Peyer's patch (tissue), 4 donors: Measurements from ENCODE around the gene TGFB2. TPM values are rescaled to one million over a fixed set of nuclear protein-coding genes. Genes with fewer than 3 reads are reported as not detected.

ENCODE experiments used
- DNase-seq, 3 donors: peaks; one replicate each; pipeline ENCODE4 v3.0.0-alpha.2; 2017 to 2019
- H3K27ac ChIP-seq, 4 donors: fragments of 200-600 bp; sonication (generic); one replicate each; pipeline ENCODE4 v1.5.1; 2016 to 2019
- H3K27me3 ChIP-seq, 2 donors: fragments of 200-600 bp; sonication (generic); one replicate each; pipeline ENCODE4 v1.5.1; 2019
- H3K36me3 ChIP-seq, 3 donors: fragments of 200-600 bp; sonication (generic); one replicate each; pipeline ENCODE4 v1.5.1; 2016 to 2019
- H3K4me1 ChIP-seq, 4 donors: fragments of 200-600 bp; sonication (generic); one replicate each; pipeline ENCODE4 v1.5.1; 2016 to 2019
- H3K4me3 ChIP-seq, 4 donors: fragments of 200-600 bp; sonication (generic); 1 replicate in 3 of 4; 2 replicates in 1 of 4; pipeline ENCODE4 v1.5.1; 2016 to 2019; ENCODE audit warnings: mild to moderate bottlenecking in 1 of 4
- H3K9me3 ChIP-seq, 4 donors: fragments of 200-600 bp; sonication (generic); one replicate each; pipeline ENCODE4 v1.5.1; 2016 to 2019; ENCODE audit warnings: mild to moderate bottlenecking in 1 of 4
- POLR2A ChIP-seq, 2 donors: fragments of 450-650 bp; IDR thresholded peaks; one replicate each; pipeline ENCODE4 v1.5.1; 2017; ENCODE audit warnings: antibody characterized with exemption in 2 of 2, mild to moderate bottlenecking in 2 of 2, moderate library complexity in 2 of 2
- small RNA-seq, 2 donors: library from RNA; depleted of rRNA; stranded (forward); fragments of <200 nt; gene quantifications; one replicate each; pipeline ENCODE3, GENCODE V24; 2016
- total RNA-seq, 4 donors: library from RNA; depleted of rRNA; stranded (reverse); fragments of >200 nt; gene quantifications; one replicate each; pipeline ENCODE4 v1.1.0, GENCODE V29; 2016
- TF ChIP-seq, protein P1 (sequence below), 6 experiments: fragments of 450-650 bp in 4 of 6; fragments of 200-600 bp in 2 of 6; sonication (generic) in 1 of 6; IDR thresholded peaks; one replicate each; pipeline ENCODE4 v1.5.1; 2017 to 2019; ENCODE audit warnings: antibody characterized with exemption in 6 of 6, mild to moderate bottlenecking in 3 of 6, moderate library complexity in 1 of 6

Gene TGFB2
- total RNA-seq, 4 donors from 2014 or later = 0.28 to 1.7 (median 0.54) TPM; not detected in 1

DNA sequence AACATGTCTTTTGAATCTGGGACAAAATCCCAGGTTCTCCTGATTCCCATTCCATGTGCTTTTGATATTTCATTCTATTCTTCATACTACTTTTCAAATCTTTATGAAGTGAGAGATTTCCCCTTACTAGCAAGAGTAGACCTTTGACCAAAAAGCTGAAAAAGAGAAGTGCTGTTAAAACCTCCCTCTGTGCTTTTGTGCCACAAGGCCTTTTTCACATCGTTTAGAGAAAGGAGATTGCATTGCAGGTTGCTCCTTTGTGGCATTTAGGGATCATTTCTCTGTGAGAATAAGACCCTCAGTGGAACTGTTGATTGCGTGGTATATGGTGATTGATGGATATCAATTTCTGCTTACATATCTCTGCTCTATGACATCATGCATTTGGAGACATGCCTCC lies 148.8 kb downstream of the TGFB2 start:
- Histone ChIP-seq H3K4me3 (no peak overlapping the region), H3K27ac (no peak overlapping the region), H3K9me3 (no peaks in the 10 kb centered on the region), H3K4me1 (no peaks in the 10 kb centered on the region), H3K27me3 (no peaks in the 10 kb centered on the region), H3K36me3 (no peaks in the 10 kb centered on the region)
- no peak for DNase-seq
- TF ChIP-seq POLR2A (IDR thresholded peaks at IDR 0.05) = no peak
- TF ChIP-seq, protein P1, sequence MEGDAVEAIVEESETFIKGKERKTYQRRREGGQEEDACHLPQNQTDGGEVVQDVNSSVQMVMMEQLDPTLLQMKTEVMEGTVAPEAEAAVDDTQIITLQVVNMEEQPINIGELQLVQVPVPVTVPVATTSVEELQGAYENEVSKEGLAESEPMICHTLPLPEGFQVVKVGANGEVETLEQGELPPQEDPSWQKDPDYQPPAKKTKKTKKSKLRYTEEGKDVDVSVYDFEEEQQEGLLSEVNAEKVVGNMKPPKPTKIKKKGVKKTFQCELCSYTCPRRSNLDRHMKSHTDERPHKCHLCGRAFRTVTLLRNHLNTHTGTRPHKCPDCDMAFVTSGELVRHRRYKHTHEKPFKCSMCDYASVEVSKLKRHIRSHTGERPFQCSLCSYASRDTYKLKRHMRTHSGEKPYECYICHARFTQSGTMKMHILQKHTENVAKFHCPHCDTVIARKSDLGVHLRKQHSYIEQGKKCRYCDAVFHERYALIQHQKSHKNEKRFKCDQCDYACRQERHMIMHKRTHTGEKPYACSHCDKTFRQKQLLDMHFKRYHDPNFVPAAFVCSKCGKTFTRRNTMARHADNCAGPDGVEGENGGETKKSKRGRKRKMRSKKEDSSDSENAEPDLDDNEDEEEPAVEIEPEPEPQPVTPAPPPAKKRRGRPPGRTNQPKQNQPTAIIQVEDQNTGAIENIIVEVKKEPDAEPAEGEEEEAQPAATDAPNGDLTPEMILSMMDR (IDR thresholded peaks at IDR 0.05) = no peak

Small RNA genes within 50 kb of the gene (small RNA-seq; reads per million reads assigned to genes)
- gene AC096638.1 = 0 reads per million in 2 donors

Other genes starting within 250 kb of the TGFB2 start
- gene RRP15, start 60.0 kb upstream of the TGFB2 start, total RNA-seq = 1 to 10 TPM; 2.1 to 8.3 (median 2.5) TPM